CD4-positive, alpha-beta memory T cell (primary cell): ENCODE data around the gene SLC22A3. TPM values are rescaled to one million over a fixed set of nuclear protein-coding genes. Genes with fewer than 3 reads are reported as not detected.

Source experiments
- CTCF ChIA-PET: fragments of 350-600 bp; sonication (Branson Sonifier 250); formaldehyde crosslinking; loops from one replicate; lab custom pipeline; 2021; ENCODE audit warnings: inconsistent platforms; ENCODE audit not compliant: partially characterized antibody; lab: Charles Lee
- POLR2A ChIA-PET: fragments of 350-600 bp; sonication (Branson Sonifier 250); formaldehyde crosslinking; loops from one replicate; lab custom pipeline; 2021; ENCODE audit not compliant: partially characterized antibody; lab: Charles Lee
- DNase-seq, 5 donors: peaks; one replicate each; pipeline versions ENCODE4 v3.0.0 to v3.0.0-alpha.2; 2020 to 2022; ENCODE audit warnings: mixed read lengths in 1 of 5
- H3K27ac ChIP-seq: one replicate; pipeline ENCODE4 v1.7.0; 2013; ENCODE audit warnings: low read depth, low read length
- H3K27me3 ChIP-seq: 2 replicates; pipeline ENCODE4 v1.7.0; 2013; ENCODE audit warnings: mild to moderate bottlenecking, low read length, moderate library complexity; ENCODE audit not compliant: insufficient read depth
- H3K36me3 ChIP-seq: 2 replicates; pipeline ENCODE4 v1.7.0; 2013; ENCODE audit warnings: mild to moderate bottlenecking, low read length, moderate library complexity; ENCODE audit not compliant: insufficient read depth
- H3K4me1 ChIP-seq: 2 replicates; pipeline ENCODE4 v1.7.0; 2013; ENCODE audit warnings: mild to moderate bottlenecking, low read length, moderate library complexity; ENCODE audit not compliant: insufficient read depth
- H3K4me3 ChIP-seq, 2 donors: one replicate each; pipeline ENCODE4 v1.7.0; 2013; ENCODE audit warnings: low read length in 2 of 2, mild to moderate bottlenecking in 1 of 2
- H3K9me3 ChIP-seq, 2 donors: one replicate each; pipeline ENCODE4 v1.7.0; 2013; ENCODE audit warnings: low read length in 2 of 2, control low read depth in 1 of 2; ENCODE audit not compliant: control insufficient read depth in 1 of 2
- H3K27ac Mint-ChIP-seq, 7 donors: one replicate each; pipeline ENCODE4 v1.8.0; 2020 to 2021; ENCODE audit warnings: mixed read lengths in 7 of 7, mild to moderate bottlenecking in 6 of 7, inconsistent platforms in 3 of 7, moderate library complexity in 3 of 7
- H3K27me3 Mint-ChIP-seq, 2 donors: one replicate each; pipeline ENCODE4 v1.8.0; 2020 to 2021; ENCODE audit warnings: mixed read lengths in 2 of 2
- H3K36me3 Mint-ChIP-seq, 2 donors: one replicate each; pipeline ENCODE4 v1.8.0; 2020 to 2021; ENCODE audit warnings: mixed read lengths in 2 of 2, inconsistent platforms in 1 of 2, mild to moderate bottlenecking in 1 of 2
- H3K4me1 Mint-ChIP-seq, 4 donors: one replicate each; pipeline ENCODE4 v1.8.0; 2020 to 2021; ENCODE audit warnings: mixed read lengths in 4 of 4, mild to moderate bottlenecking in 1 of 4
- H3K4me3 Mint-ChIP-seq, 8 donors: one replicate each; pipeline ENCODE4 v1.8.0; 2020 to 2021; ENCODE audit warnings: mixed read lengths in 8 of 8, mild to moderate bottlenecking in 7 of 8, moderate library complexity in 6 of 8, inconsistent platforms in 3 of 8
- H3K9me3 Mint-ChIP-seq, 8 donors: one replicate each; pipeline ENCODE4 v1.8.0; 2020 to 2021; ENCODE audit warnings: mixed read lengths in 8 of 8, mild to moderate bottlenecking in 5 of 8, inconsistent platforms in 3 of 8, moderate library complexity in 1 of 8
- intact Hi-C: fragments of 100-400 bp; cut with micrococcal nuclease; formaldehyde crosslinking; loops from one replicate; pipeline ENCODE4 v1.15.1; 2023
- polyA plus RNA-seq, 2 donors: library from polyadenylated mRNA; unstranded; fragments of 300-500 nt; fragmentation: Illumina TruSeq; gene quantifications; one replicate each; pipeline ENCODE4 v1.2.3, GENCODE V29; 2021
- total RNA-seq, 2 experiments: library from RNA; stranded (reverse); gene quantifications; one replicate each; pipeline ENCODE4 v1.2.3, GENCODE V29; 2021

The SLC22A3 gene
- total and polyA plus RNA-seq, 4 experiments from 2014 or later = 0.20 to 0.38 TPM; not detected in 2

DNA sequence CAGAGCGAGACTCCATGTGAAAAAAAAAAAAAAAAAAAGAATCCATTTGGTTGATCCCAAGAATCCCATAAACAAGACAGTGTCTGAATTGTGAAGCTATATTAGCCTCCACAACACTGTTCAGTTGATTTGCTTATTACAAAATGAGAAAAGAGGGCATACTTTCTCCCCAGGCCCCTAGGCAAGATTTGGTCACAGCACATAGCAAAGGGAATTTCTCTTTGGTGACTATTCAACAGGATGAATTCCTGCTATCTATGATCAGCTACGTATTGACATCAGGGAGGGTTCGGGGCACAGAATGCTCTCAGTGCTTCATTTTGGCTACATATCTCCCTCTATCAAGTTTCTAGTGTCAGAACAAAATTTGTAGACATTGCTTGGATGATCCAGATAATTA is 20.2 kb upstream of the SLC22A3 start:
- no peaks in the 10 kb centered on the region for H3K4me1 Mint-ChIP-seq
- no peak for DNase-seq
- no peaks in the 10 kb centered on the region for H3K9me3 ChIP-seq
- intact Hi-C loops = no loop called here
- H3K9me3 Mint-ChIP-seq = peaks cover 0 to 2% (median 0%) of the 10 kb centered on the region in 8 donors
- H3K4me3 Mint-ChIP-seq = no peak overlapping the region
- H3K27ac Mint-ChIP-seq = no peak overlapping the region
- no peaks in the 10 kb centered on the region for H3K4me1 ChIP-seq
- no peaks in the 10 kb centered on the region for H3K36me3 ChIP-seq
- ChIA-PET CTCF (no interaction called here), POLR2A (no interaction called here)
- no peaks in the 10 kb centered on the region for H3K27me3 ChIP-seq
- no peak overlapping the region for H3K4me3 ChIP-seq
- no peak overlapping the region for H3K27ac ChIP-seq
- no peaks in the 10 kb centered on the region for H3K36me3 Mint-ChIP-seq
- H3K27me3 Mint-ChIP-seq = peaks cover 8 to 11% of the 10 kb centered on the region in 2 donors

DNA sequence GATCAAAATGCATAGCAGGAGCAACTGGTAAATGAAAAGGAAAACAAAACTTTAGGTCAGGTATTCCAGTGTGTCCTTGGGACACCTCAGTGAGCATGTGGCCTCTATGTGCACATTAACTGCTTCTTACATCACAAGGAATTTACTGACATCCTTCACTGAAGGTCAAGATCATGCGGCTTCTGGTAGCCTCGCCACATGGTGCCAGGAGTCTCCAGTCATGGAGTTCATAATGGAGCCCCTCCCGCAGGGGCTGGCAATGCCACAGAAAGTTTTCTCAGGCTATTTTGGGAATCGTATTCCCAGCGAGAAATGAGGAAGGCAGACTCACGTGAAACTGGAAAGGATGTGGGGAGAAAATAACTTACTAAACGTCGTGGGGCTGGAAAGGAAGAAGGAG is 19.7 kb upstream of the SLC22A3 start:
- Mint-ChIP-seq H3K36me3 (no peaks in the 10 kb centered on the region), H3K9me3 (no peaks in the 10 kb centered on the region), H3K27ac (no peak overlapping the region), H3K4me1 (no peaks in the 10 kb centered on the region), H3K4me3 (no peak overlapping the region), H3K27me3 (peaks cover 12 to 16% of the 10 kb centered on the region in 2 donors)
- H3K9me3 ChIP-seq = no peaks in the 10 kb centered on the region
- intact Hi-C loops = no loop called here
- no peak overlapping the region for H3K4me3 ChIP-seq
- H3K27me3 ChIP-seq = no peaks in the 10 kb centered on the region
- POLR2A ChIA-PET = no interaction called here
- H3K27ac ChIP-seq = no peak overlapping the region
- no peaks in the 10 kb centered on the region for H3K4me1 ChIP-seq
- CTCF ChIA-PET = no interaction called here
- no peaks in the 10 kb centered on the region for H3K36me3 ChIP-seq
- no peak for DNase-seq

DNA sequence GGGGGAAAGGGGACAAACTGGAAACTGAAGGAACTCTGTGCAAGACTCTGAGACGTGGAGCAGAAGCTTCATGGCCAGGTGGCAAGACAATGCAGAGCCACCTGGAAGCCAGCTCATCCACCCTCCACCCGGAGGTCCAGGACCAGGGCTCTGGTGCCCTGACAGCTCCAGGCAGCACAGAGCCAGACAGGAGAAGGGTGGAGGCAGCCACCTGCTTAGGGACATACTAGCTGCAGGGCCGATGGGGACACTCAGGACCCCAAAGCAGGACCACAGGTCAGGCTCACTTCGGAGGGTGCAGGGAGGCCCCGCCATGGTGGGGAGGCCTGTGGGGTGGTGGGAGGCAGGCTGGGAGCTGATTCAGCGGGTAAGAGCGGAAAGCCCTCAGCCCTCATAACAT is 19.0 kb upstream of the SLC22A3 start:
- DNase-seq = no peak
- peaks cover 19 to 21% of the 10 kb centered on the region in 2 donors for H3K27me3 Mint-ChIP-seq
- no peak overlapping the region for H3K27ac ChIP-seq
- no peaks in the 10 kb centered on the region for H3K4me1 ChIP-seq
- CTCF ChIA-PET = no interaction called here
- no peak overlapping the region for H3K27ac Mint-ChIP-seq
- no peaks in the 10 kb centered on the region for H3K9me3 Mint-ChIP-seq
- no peaks in the 10 kb centered on the region for H3K36me3 ChIP-seq
- no peaks in the 10 kb centered on the region for H3K9me3 ChIP-seq
- intact Hi-C loops = no loop called here
- H3K4me3 Mint-ChIP-seq = no peak overlapping the region
- H3K4me1 Mint-ChIP-seq = no peaks in the 10 kb centered on the region
- POLR2A ChIA-PET = no interaction called here
- H3K36me3 Mint-ChIP-seq = no peaks in the 10 kb centered on the region
- H3K4me3 ChIP-seq = no peak overlapping the region
- no peaks in the 10 kb centered on the region for H3K27me3 ChIP-seq

- intact Hi-C loops = no loop called here
- H3K4me3 Mint-ChIP-seq = no peak overlapping the region
- H3K4me3 ChIP-seq = no peak overlapping the region
- DNase-seq = no peak
- no peaks in the 10 kb centered on the region for H3K27me3 ChIP-seq
- no peaks in the 10 kb centered on the region for H3K36me3 Mint-ChIP-seq
- H3K36me3 ChIP-seq = no peaks in the 10 kb centered on the region
- H3K27ac ChIP-seq = no peak overlapping the region
- no peaks in the 10 kb centered on the region for H3K4me1 ChIP-seq
- H3K27ac Mint-ChIP-seq = no peak overlapping the region
- ChIA-PET CTCF (no interaction called here), POLR2A (no interaction called here)
- H3K9me3 Mint-ChIP-seq = no peaks in the 10 kb centered on the region
- no peaks in the 10 kb centered on the region for H3K4me1 Mint-ChIP-seq
- peaks cover 20% of the 10 kb centered on the region in 2 donors for H3K27me3 Mint-ChIP-seq
- no peaks in the 10 kb centered on the region for H3K9me3 ChIP-seq
These were observed 17.6 kb upstream of the SLC22A3 start for GRCh38 chr6:160330619-160331018.

DNA sequence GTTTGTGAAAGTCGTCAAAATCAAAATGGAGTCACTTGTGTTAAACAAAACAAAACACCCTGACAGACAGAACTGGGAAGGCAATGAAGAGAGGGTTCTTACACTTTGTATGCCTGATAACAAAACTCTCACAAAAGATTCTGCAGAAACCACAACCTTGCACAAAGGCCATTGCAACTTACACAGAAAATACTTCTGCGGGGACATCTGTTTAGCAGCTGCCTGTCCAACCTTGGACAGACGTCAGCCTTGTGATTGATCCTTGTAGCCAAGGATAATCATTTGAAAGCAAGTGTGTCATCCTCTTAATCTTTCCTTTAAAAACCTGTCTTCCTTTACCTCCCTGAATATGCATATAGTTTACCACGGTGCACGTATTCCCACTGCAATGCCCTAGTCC is 17.0 kb upstream of the SLC22A3 start:
- intact Hi-C loops = no loop called here
- H3K27ac ChIP-seq = no peak overlapping the region
- ChIA-PET CTCF (no interaction called here), POLR2A (no interaction called here)
- peaks cover 20 to 22% of the 10 kb centered on the region in 2 donors for H3K27me3 Mint-ChIP-seq
- no peaks in the 10 kb centered on the region for H3K36me3 Mint-ChIP-seq
- H3K36me3 ChIP-seq = no peaks in the 10 kb centered on the region
- H3K9me3 ChIP-seq = no peaks in the 10 kb centered on the region
- no peaks in the 10 kb centered on the region for H3K4me1 Mint-ChIP-seq
- H3K27ac Mint-ChIP-seq = no peak overlapping the region
- no peak for DNase-seq
- no peaks in the 10 kb centered on the region for H3K9me3 Mint-ChIP-seq
- H3K4me1 ChIP-seq = no peaks in the 10 kb centered on the region
- no peak overlapping the region for H3K4me3 Mint-ChIP-seq
- H3K4me3 ChIP-seq = no peak overlapping the region
- H3K27me3 ChIP-seq = no peaks in the 10 kb centered on the region

DNA sequence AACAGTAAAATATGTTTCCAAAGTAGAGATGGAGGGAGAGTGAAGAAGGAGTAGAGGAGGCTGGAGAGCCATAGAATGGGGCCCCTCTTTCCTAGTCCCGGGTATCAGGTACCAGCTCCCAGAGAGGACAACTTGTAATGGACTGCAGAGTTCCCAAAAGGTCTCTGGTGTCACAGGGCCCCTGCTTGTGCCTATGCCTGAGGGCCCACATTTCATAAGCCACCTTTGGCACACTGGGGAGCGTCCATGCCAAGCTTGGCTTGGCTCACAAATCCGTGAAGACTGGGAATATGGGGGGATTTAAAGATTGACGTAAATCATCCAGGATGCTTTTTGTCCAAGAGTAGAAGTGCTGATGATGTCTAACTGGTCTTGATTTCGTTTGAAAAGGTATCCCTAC is 16.4 kb upstream of the SLC22A3 start:
- Histone ChIP-seq H3K36me3 (no peaks in the 10 kb centered on the region), H3K27ac (no peak overlapping the region), H3K4me1 (no peaks in the 10 kb centered on the region), H3K9me3 (no peaks in the 10 kb centered on the region), H3K27me3 (no peaks in the 10 kb centered on the region), H3K4me3 (no peak overlapping the region)
- Mint-ChIP-seq H3K9me3 (no peaks in the 10 kb centered on the region), H3K27ac (no peak overlapping the region), H3K27me3 (peaks cover 20 to 23% of the 10 kb centered on the region in 2 donors), H3K36me3 (no peaks in the 10 kb centered on the region), H3K4me3 (no peak overlapping the region), H3K4me1 (no peaks in the 10 kb centered on the region)
- intact Hi-C loops = no loop called here
- CTCF ChIA-PET = no interaction called here
- no peak for DNase-seq
- POLR2A ChIA-PET = no interaction called here

DNA sequence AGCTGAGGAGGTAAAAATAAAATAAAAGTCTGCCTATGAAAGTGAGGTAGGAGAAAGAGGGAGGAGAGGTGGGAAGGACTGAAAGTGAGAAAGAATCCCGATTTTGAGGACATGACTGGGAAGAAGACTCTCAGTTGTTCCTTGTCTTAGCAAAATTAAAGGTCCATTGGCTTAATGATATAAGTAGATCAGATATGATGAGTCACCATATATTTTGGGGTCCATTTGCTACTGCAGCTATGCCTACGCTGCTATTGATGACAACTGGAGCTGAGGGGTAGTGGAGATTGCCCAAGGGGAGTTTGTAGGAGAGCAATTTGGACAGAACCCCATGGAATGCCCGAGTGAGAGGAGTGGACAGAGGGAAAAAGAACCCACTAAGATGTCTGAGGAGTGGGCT is 15.1 kb upstream of the SLC22A3 start:
- no peak overlapping the region for H3K4me3 Mint-ChIP-seq
- H3K36me3 Mint-ChIP-seq = no peaks in the 10 kb centered on the region
- Histone ChIP-seq H3K27me3 (no peaks in the 10 kb centered on the region), H3K36me3 (no peaks in the 10 kb centered on the region), H3K27ac (no peak overlapping the region), H3K9me3 (no peaks in the 10 kb centered on the region), H3K4me3 (no peak overlapping the region), H3K4me1 (no peaks in the 10 kb centered on the region)
- ChIA-PET CTCF (no interaction called here), POLR2A (no interaction called here)
- peaks cover 25 to 29% of the 10 kb centered on the region in 2 donors for H3K27me3 Mint-ChIP-seq
- H3K27ac Mint-ChIP-seq = no peak overlapping the region
- no peaks in the 10 kb centered on the region for H3K9me3 Mint-ChIP-seq
- intact Hi-C loops = no loop called here
- DNase-seq = no peak
- no peaks in the 10 kb centered on the region for H3K4me1 Mint-ChIP-seq

GRCh38 chr6:160333841-160334240 is 14.3 kb upstream of the SLC22A3 start:
- DNase-seq = no peak
- ChIA-PET POLR2A (no interaction called here), CTCF (no interaction called here)
- no peak overlapping the region for H3K4me3 Mint-ChIP-seq
- no peaks in the 10 kb centered on the region for H3K4me1 Mint-ChIP-seq
- no peaks in the 10 kb centered on the region for H3K36me3 ChIP-seq
- no peak overlapping the region for H3K27ac ChIP-seq
- H3K27ac Mint-ChIP-seq = no peak overlapping the region
- H3K4me1 ChIP-seq = no peaks in the 10 kb centered on the region
- no peaks in the 10 kb centered on the region for H3K36me3 Mint-ChIP-seq
- intact Hi-C loops = no loop called here
- no peak overlapping the region for H3K4me3 ChIP-seq
- H3K27me3 Mint-ChIP-seq = peaks cover 23 to 28% of the 10 kb centered on the region in 2 donors
- H3K27me3 ChIP-seq = no peaks in the 10 kb centered on the region
- no peaks in the 10 kb centered on the region for H3K9me3 ChIP-seq
- H3K9me3 Mint-ChIP-seq = no peaks in the 10 kb centered on the region
